ENCODE results near the gene PDLIM7.

DNA sequence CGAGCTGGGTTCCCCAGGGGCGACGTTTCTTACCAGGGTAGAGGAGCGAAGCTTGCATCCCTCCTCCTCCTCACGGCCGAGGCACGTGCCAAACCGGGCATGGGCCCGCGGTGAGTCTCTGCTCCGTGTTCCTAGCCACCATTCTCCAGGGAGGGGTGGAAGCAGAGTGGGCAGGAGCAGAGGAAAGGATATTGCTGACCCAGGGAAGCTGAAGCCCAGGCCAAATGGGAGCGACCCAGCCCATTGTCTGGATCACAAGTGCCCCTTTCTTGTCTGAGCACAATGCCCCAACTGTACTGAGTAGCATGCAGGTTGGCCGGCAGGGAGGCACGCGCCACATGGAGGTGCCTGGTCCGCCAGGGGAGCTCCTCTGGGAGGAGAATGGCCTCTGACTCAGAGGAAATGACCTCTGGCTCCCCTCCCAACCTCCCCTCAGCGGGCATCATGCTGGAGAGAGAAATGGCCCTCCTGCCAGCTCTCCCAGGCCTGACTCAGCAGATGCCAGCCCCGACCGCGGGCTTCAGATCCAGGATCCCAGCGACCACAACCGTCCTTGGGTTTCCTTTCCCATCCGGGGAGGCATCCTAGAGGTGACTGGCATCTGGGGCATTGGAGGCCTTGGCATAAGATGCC lies 49.7 kb downstream of the PDLIM7 start:
- TF ChIP-seq, protein P1, sequence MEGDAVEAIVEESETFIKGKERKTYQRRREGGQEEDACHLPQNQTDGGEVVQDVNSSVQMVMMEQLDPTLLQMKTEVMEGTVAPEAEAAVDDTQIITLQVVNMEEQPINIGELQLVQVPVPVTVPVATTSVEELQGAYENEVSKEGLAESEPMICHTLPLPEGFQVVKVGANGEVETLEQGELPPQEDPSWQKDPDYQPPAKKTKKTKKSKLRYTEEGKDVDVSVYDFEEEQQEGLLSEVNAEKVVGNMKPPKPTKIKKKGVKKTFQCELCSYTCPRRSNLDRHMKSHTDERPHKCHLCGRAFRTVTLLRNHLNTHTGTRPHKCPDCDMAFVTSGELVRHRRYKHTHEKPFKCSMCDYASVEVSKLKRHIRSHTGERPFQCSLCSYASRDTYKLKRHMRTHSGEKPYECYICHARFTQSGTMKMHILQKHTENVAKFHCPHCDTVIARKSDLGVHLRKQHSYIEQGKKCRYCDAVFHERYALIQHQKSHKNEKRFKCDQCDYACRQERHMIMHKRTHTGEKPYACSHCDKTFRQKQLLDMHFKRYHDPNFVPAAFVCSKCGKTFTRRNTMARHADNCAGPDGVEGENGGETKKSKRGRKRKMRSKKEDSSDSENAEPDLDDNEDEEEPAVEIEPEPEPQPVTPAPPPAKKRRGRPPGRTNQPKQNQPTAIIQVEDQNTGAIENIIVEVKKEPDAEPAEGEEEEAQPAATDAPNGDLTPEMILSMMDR (IDR thresholded peaks at IDR 0.05): no peak
- TF ChIP-seq POLR2A (IDR thresholded peaks at IDR 0.05; ENCODE audit: low read depth) (no peak), EP300 (IDR thresholded peaks at IDR 0.05) (no peak)
